Peyer's patch (tissue), 4 donors: ENCODE measurements around the gene DGCR8. TPM values are rescaled to one million over a fixed set of nuclear protein-coding genes. Genes with fewer than 3 reads are reported as not detected.
A peak's percentile ranks its signal among the peaks of the same experiment; 100 is the strongest.

ENCODE experiments used
- DNase-seq, 3 donors: peaks; one replicate each; pipeline ENCODE4 v3.0.0-alpha.2; 2017 to 2019
- H3K27ac ChIP-seq, 4 donors: fragments of 200-600 bp; sonication (generic); one replicate each; pipeline ENCODE4 v1.5.1; 2016 to 2019
- H3K27me3 ChIP-seq, 2 donors: fragments of 200-600 bp; sonication (generic); one replicate each; pipeline ENCODE4 v1.5.1; 2019
- H3K36me3 ChIP-seq, 3 donors: fragments of 200-600 bp; sonication (generic); one replicate each; pipeline ENCODE4 v1.5.1; 2016 to 2019
- H3K4me1 ChIP-seq, 4 donors: fragments of 200-600 bp; sonication (generic); one replicate each; pipeline ENCODE4 v1.5.1; 2016 to 2019
- H3K4me3 ChIP-seq, 4 donors: fragments of 200-600 bp; sonication (generic); 1 replicate in 3 of 4; 2 replicates in 1 of 4; pipeline ENCODE4 v1.5.1; 2016 to 2019; ENCODE audit warnings: mild to moderate bottlenecking in 1 of 4
- H3K9me3 ChIP-seq, 4 donors: fragments of 200-600 bp; sonication (generic); one replicate each; pipeline ENCODE4 v1.5.1; 2016 to 2019; ENCODE audit warnings: mild to moderate bottlenecking in 1 of 4
- POLR2A ChIP-seq, 2 donors: fragments of 450-650 bp; IDR thresholded peaks; one replicate each; pipeline ENCODE4 v1.5.1; 2017; ENCODE audit warnings: antibody characterized with exemption in 2 of 2, mild to moderate bottlenecking in 2 of 2, moderate library complexity in 2 of 2
- total RNA-seq, 4 donors: library from RNA; depleted of rRNA; stranded (reverse); fragments of >200 nt; gene quantifications; one replicate each; pipeline ENCODE4 v1.1.0, GENCODE V29; 2016
- TF ChIP-seq, protein P1 (sequence below), 6 experiments: fragments of 450-650 bp in 4 of 6; fragments of 200-600 bp in 2 of 6; sonication (generic) in 1 of 6; IDR thresholded peaks; one replicate each; pipeline ENCODE4 v1.5.1; 2017 to 2019; ENCODE audit warnings: antibody characterized with exemption in 6 of 6, mild to moderate bottlenecking in 3 of 6, moderate library complexity in 1 of 6

Gene DGCR8
- total RNA-seq, 4 donors from 2014 or later = 40.6 to 138 (median 64.9) TPM

- Histone ChIP-seq H3K27ac (peak overlapping the region; percentile 69 to 85 (median 82)), H3K27me3 (no peaks in the 10 kb centered on the region), H3K4me1 (peaks cover 6 to 34% (median 12%) of the 10 kb centered on the region in 4 donors), H3K36me3 (peaks cover 0 to 69% (median 0%) of the 10 kb centered on the region in 3 donors), H3K4me3 (peak overlapping the region; percentile 71 to 83 (median 80)), H3K9me3 (no peaks in the 10 kb centered on the region)
- TF ChIP-seq, protein P1, sequence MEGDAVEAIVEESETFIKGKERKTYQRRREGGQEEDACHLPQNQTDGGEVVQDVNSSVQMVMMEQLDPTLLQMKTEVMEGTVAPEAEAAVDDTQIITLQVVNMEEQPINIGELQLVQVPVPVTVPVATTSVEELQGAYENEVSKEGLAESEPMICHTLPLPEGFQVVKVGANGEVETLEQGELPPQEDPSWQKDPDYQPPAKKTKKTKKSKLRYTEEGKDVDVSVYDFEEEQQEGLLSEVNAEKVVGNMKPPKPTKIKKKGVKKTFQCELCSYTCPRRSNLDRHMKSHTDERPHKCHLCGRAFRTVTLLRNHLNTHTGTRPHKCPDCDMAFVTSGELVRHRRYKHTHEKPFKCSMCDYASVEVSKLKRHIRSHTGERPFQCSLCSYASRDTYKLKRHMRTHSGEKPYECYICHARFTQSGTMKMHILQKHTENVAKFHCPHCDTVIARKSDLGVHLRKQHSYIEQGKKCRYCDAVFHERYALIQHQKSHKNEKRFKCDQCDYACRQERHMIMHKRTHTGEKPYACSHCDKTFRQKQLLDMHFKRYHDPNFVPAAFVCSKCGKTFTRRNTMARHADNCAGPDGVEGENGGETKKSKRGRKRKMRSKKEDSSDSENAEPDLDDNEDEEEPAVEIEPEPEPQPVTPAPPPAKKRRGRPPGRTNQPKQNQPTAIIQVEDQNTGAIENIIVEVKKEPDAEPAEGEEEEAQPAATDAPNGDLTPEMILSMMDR (IDR thresholded peaks at IDR 0.05) = no peak
- no peak for TF ChIP-seq POLR2A (IDR thresholded peaks at IDR 0.05)
- DNase-seq = peak in 2 of 3 donors; percentile 47 to 69
Observed at GRCh38 chr22:20117633-20118299, 37.7 kb downstream of the DGCR8 start.

GRCh38 chr22:20118300-20119020 lies 38.4 kb downstream of the DGCR8 start:
- Histone ChIP-seq H3K36me3 (peaks cover 0 to 62% (median 0%) of the 10 kb centered on the region in 3 donors), H3K27ac (peak overlapping the region in 3 of 4 donors; percentile 69 to 82 (median 82)), H3K27me3 (no peaks in the 10 kb centered on the region), H3K4me3 (peak overlapping the region; percentile 71 to 83 (median 80)), H3K4me1 (peaks cover 6 to 34% (median 12%) of the 10 kb centered on the region in 4 donors), H3K9me3 (no peaks in the 10 kb centered on the region)
- TF ChIP-seq, protein P1 (IDR thresholded peaks at IDR 0.05) = no peak
- TF ChIP-seq POLR2A (IDR thresholded peaks at IDR 0.05) = no peak
- DNase-seq = no peak

GRCh38 chr22:20121856-20122415 lies 41.9 kb downstream of the DGCR8 start:
- Histone ChIP-seq H3K36me3 (peaks cover 0 to 54% (median 0%) of the 10 kb centered on the region in 3 donors), H3K27ac (no peak overlapping the region)
- DNase-seq = no peak

DNA sequence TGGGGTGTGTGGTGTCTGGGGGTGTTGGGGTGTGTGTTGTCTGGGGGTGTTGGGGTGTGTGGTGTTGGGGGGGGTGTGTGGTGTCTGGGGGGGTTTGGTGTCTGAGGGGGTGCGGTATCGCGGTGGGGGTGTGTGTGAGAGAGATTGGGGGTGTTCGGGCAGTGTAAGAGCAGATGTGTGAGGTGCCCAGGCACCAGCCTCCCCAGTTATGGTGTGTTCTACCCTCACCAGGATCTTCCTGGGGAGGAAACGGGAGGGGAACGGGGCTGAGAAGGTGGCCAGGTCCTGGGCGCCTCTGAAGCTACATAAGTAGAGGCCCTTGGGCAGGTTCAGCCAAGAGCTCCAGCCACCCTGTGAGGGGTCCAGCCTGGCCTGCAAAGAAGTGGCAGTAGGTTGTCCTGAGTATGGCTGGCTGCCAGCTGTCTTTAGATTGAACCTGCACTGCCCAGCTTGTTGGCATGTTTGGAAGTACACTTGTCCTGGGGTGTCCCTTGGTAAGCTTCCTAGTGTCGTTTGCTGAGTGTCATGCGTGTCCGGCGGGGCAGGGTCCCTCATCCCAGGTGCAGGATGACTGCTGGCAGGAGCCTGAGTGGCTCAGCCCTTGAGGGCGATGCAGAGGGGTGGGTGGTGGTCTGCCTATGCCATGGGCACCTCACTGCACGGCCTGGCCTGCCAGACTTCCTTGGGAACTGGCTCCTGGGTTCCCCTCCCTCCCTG lies 43.5 kb downstream of the DGCR8 start:
- no peaks in the 10 kb centered on the region for H3K27me3 ChIP-seq
- peaks cover 0 to 61% (median 0%) of the 10 kb centered on the region in 3 donors for H3K36me3 ChIP-seq
- H3K27ac ChIP-seq = no peak overlapping the region
- no peak for TF ChIP-seq POLR2A (IDR thresholded peaks at IDR 0.05)
- TF ChIP-seq, protein P1 (IDR thresholded peaks at IDR 0.05) = no peak
- H3K4me3 ChIP-seq = no peak overlapping the region
- H3K9me3 ChIP-seq = no peaks in the 10 kb centered on the region
- DNase-seq = no peak
- peaks cover 0 to 12% (median 4%) of the 10 kb centered on the region in 4 donors for H3K4me1 ChIP-seq

More at GRCh38 chr22:20121856-20122415, 41.9 kb downstream of the DGCR8 start:
- Histone ChIP-seq H3K4me1 (peaks cover 0 to 17% (median 6%) of the 10 kb centered on the region in 4 donors), H3K4me3 (no peak overlapping the region), H3K9me3 (no peaks in the 10 kb centered on the region), H3K27me3 (no peaks in the 10 kb centered on the region)
- no peak for TF ChIP-seq POLR2A (IDR thresholded peaks at IDR 0.05)
- TF ChIP-seq, protein P1 (IDR thresholded peaks at IDR 0.05) = no peak

DNA sequence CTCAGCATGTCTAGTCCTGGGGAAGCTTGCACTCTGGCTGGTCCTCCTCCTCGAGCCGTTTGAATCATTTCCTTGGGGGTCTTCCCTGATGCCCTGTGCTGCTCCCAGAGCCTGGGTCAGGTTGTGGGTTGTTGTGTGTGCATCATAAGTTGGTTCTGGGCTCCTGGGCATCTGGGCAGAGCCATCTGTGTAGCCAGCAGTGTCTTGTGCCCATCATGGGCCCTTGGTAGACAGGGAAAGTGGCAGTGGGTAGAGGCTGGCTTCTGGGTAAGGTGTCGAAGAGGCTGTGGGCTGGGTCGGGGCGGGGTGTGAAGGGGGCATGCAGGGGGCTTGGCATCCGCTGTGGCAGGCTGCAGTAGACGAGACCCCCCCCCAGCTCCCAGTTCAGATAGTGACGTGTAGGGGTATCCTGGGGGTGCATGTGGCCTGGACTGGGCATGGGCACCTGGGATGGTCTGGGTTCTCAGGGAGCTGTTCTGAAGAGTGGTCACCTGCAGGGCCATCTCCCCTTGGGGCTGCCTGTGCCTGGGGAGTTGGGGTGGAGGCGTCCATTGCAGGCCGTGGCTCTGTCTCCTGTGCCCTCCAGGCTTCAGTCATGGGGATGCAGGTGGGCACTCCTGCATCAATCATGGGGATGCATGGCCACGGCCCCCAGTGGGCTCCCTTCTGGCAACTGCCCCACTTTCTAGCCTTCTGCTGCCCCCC lies 44.2 kb downstream of the DGCR8 start:
- Histone ChIP-seq H3K4me1 (peaks cover 0 to 4% (median under 1%) of the 10 kb centered on the region in 4 donors), H3K36me3 (peaks cover 0 to 58% (median 0%) of the 10 kb centered on the region in 3 donors), H3K27me3 (no peaks in the 10 kb centered on the region), H3K4me3 (no peak overlapping the region), H3K27ac (no peak overlapping the region), H3K9me3 (no peaks in the 10 kb centered on the region)
- TF ChIP-seq, protein P1 (IDR thresholded peaks at IDR 0.05) = no peak
- no peak for TF ChIP-seq POLR2A (IDR thresholded peaks at IDR 0.05)
- DNase-seq = no peak
